IPS-18c (cell line): ENCODE measurements around the gene GHR.

ENCODE experiments used
- H3K4me3 ChIP-seq: 2 replicates; pipeline ENCODE4 v1.7.0; 2013; ENCODE audit warnings: low read depth, mild to moderate bottlenecking, low read length, moderate library complexity; ENCODE audit not compliant: insufficient read depth
- H3K9me3 ChIP-seq: one replicate; pipeline ENCODE4 v1.6.1; 2013; ENCODE audit warnings: mild to moderate bottlenecking, low read length, moderate library complexity; ENCODE audit not compliant: control insufficient read depth, insufficient read depth

The GHR gene

GRCh38 chr5:42604171-42604711, 181.0 kb downstream of the GHR start:
- H3K9me3 ChIP-seq = peaks cover 2% of the 10 kb centered on the region
- H3K4me3 ChIP-seq = no peak overlapping the region

GRCh38 chr5:42605490-42605889, 182.3 kb downstream of the GHR start:
- peaks cover 2% of the 10 kb centered on the region for H3K9me3 ChIP-seq
- H3K4me3 ChIP-seq = no peak overlapping the region

- Histone ChIP-seq H3K4me3 (no peak overlapping the region), H3K9me3 (peaks cover 2% of the 10 kb centered on the region)
Measured at GRCh38 chr5:42606464-42606869, 183.2 kb downstream of the GHR start.

- Histone ChIP-seq H3K4me3 (no peak overlapping the region), H3K9me3 (peaks cover 2% of the 10 kb centered on the region)
Measured at GRCh38 chr5:42611437-42611836, 188.2 kb downstream of the GHR start.

- Histone ChIP-seq H3K4me3 (no peak overlapping the region), H3K9me3 (no peaks in the 10 kb centered on the region)
Measured at GRCh38 chr5:42612750-42613366, 189.6 kb downstream of the GHR start.

GRCh38 chr5:42614509-42614908, 191.3 kb downstream of the GHR start:
- no peaks in the 10 kb centered on the region for H3K9me3 ChIP-seq
- no peak overlapping the region for H3K4me3 ChIP-seq

GRCh38 chr5:42620579-42621216, 197.5 kb downstream of the GHR start:
- Histone ChIP-seq H3K4me3 (no peak overlapping the region), H3K9me3 (no peaks in the 10 kb centered on the region)

- Histone ChIP-seq H3K4me3 (no peak overlapping the region), H3K9me3 (no peaks in the 10 kb centered on the region)
Measured at GRCh38 chr5:42621242-42621641, 198.0 kb downstream of the GHR start.

GRCh38 chr5:42621662-42622061, 198.4 kb downstream of the GHR start:
- H3K9me3 ChIP-seq = no peaks in the 10 kb centered on the region
- H3K4me3 ChIP-seq = no peak overlapping the region

- H3K9me3 ChIP-seq = no peaks in the 10 kb centered on the region
- no peak overlapping the region for H3K4me3 ChIP-seq
Measured at GRCh38 chr5:42624912-42625311, 201.7 kb downstream of the GHR start.

- no peaks in the 10 kb centered on the region for H3K9me3 ChIP-seq
- H3K4me3 ChIP-seq = no peak overlapping the region
Measured at GRCh38 chr5:42626462-42626861, 203.2 kb downstream of the GHR start.

GRCh38 chr5:42628821-42629220, 205.6 kb downstream of the GHR start:
- no peak overlapping the region for H3K4me3 ChIP-seq
- no peaks in the 10 kb centered on the region for H3K9me3 ChIP-seq

GRCh38 chr5:42629284-42629683, 206.0 kb downstream of the GHR start:
- Histone ChIP-seq H3K9me3 (no peaks in the 10 kb centered on the region), H3K4me3 (no peak overlapping the region)

- Histone ChIP-seq H3K9me3 (no peaks in the 10 kb centered on the region), H3K4me3 (no peak overlapping the region)
Measured at GRCh38 chr5:42631241-42631640, 208.0 kb downstream of the GHR start.

- H3K9me3 ChIP-seq = no peaks in the 10 kb centered on the region
- H3K4me3 ChIP-seq = no peak overlapping the region
Measured at GRCh38 chr5:42632354-42632900, 209.2 kb downstream of the GHR start.

GRCh38 chr5:42634575-42634974, 211.3 kb downstream of the GHR start:
- H3K9me3 ChIP-seq = no peaks in the 10 kb centered on the region
- no peak overlapping the region for H3K4me3 ChIP-seq

- Histone ChIP-seq H3K4me3 (no peak overlapping the region), H3K9me3 (no peaks in the 10 kb centered on the region)
Measured at GRCh38 chr5:42636425-42636824, 213.2 kb downstream of the GHR start.

- Histone ChIP-seq H3K9me3 (no peaks in the 10 kb centered on the region), H3K4me3 (no peak overlapping the region)
Measured at GRCh38 chr5:42636946-42637345, 213.7 kb downstream of the GHR start.
